GM12872 (cell line): ENCODE measurements around the gene ZMYND19.

Experiments used
- CTCF ChIP-seq: IDR thresholded peaks from 3 replicates; pipeline ENCODE4 v1.5.1; 2011; ENCODE audit warnings: low read depth, mild to moderate bottlenecking, low read length, moderate library complexity; ENCODE audit not compliant: insufficient read depth

ZMYND19 gene

GRCh38 chr9:137604345-137605086, 14.2 kb upstream of the ZMYND19 start:
- TF ChIP-seq CTCF, result no peak

- no peak for TF ChIP-seq CTCF
These were observed 13.6 kb upstream of the ZMYND19 start for GRCh38 chr9:137603879-137604278.

- no peak for TF ChIP-seq CTCF
These were observed 12.3 kb upstream of the ZMYND19 start for GRCh38 chr9:137602661-137603060.

GRCh38 chr9:137598943-137599342, 8.6 kb upstream of the ZMYND19 start:
- TF ChIP-seq CTCF, result no peak

GRCh38 chr9:137593176-137593575, 2.9 kb upstream of the ZMYND19 start:
- TF ChIP-seq CTCF, result no peak

GRCh38 chr9:137592767-137593166, 2.5 kb upstream of the ZMYND19 start:
- TF ChIP-seq CTCF, result no peak

GRCh38 chr9:137590123-137590468, 216 bp downstream of the ZMYND19 start:
- no peak for TF ChIP-seq CTCF
